IPS-15b (cell line): ENCODE results near the gene RALA.
"Not testable (repeated sequence)": the region's sequence is repeated elsewhere in the genome, so short reads cannot be mapped to it uniquely, and the experiment has no call there.

Source experiments
- H3K27me3 ChIP-seq: one replicate; pipeline ENCODE4 v1.6.1; 2013; ENCODE audit warnings: low read length; ENCODE audit not compliant: control insufficient read depth, insufficient read depth
- H3K36me3 ChIP-seq: one replicate; pipeline ENCODE4 v1.6.1; 2013; ENCODE audit warnings: low read length; ENCODE audit not compliant: control insufficient read depth, insufficient read depth
- H3K4me1 ChIP-seq: one replicate; pipeline ENCODE4 v1.6.1; 2013; ENCODE audit warnings: mild to moderate bottlenecking, low read length; ENCODE audit not compliant: control insufficient read depth, insufficient read depth
- H3K4me3 ChIP-seq: one replicate; pipeline ENCODE4 v1.5.1; 2013; ENCODE audit warnings: low read depth, low read length
- H3K9ac ChIP-seq: one replicate; pipeline ENCODE4 v1.6.1; 2013; ENCODE audit warnings: low read depth, mild to moderate bottlenecking, low read length
- H3K9me3 ChIP-seq: one replicate; pipeline ENCODE4 v1.6.1; 2013; ENCODE audit warnings: mild to moderate bottlenecking, low read length; ENCODE audit not compliant: control insufficient read depth, insufficient read depth

The RALA gene

GRCh38 chr7:39656415-39656814, 33.0 kb downstream of the RALA start:
- Histone ChIP-seq H3K9ac (no peak overlapping the region), H3K27me3 (no peaks in the 10 kb centered on the region), H3K4me1 (no peaks in the 10 kb centered on the region), H3K9me3 (no peaks in the 10 kb centered on the region), H3K4me3 (no peak overlapping the region), H3K36me3 (no peaks in the 10 kb centered on the region)

GRCh38 chr7:39659356-39660013, 36.1 kb downstream of the RALA start:
- H3K27me3 ChIP-seq = no peaks in the 10 kb centered on the region
- H3K9me3 ChIP-seq = no peaks in the 10 kb centered on the region
- no peak overlapping the region for H3K4me3 ChIP-seq
- no peaks in the 10 kb centered on the region for H3K36me3 ChIP-seq
- H3K9ac ChIP-seq = no peak overlapping the region
- H3K4me1 ChIP-seq = no peaks in the 10 kb centered on the region

- H3K36me3 ChIP-seq = no peaks in the 10 kb centered on the region
- no peak overlapping the region for H3K4me3 ChIP-seq
- no peaks in the 10 kb centered on the region for H3K9me3 ChIP-seq
- H3K4me1 ChIP-seq = peaks cover 10% of the 10 kb centered on the region
- H3K9ac ChIP-seq = no peak overlapping the region
- no peaks in the 10 kb centered on the region for H3K27me3 ChIP-seq
Measured at GRCh38 chr7:39661960-39662359, 38.6 kb downstream of the RALA start.

GRCh38 chr7:39663263-39663662, 39.9 kb downstream of the RALA start:
- no peaks in the 10 kb centered on the region for H3K9me3 ChIP-seq
- no peak overlapping the region for H3K4me3 ChIP-seq
- H3K9ac ChIP-seq = no peak overlapping the region
- no peaks in the 10 kb centered on the region for H3K36me3 ChIP-seq
- no peaks in the 10 kb centered on the region for H3K27me3 ChIP-seq
- H3K4me1 ChIP-seq = peaks cover 14% of the 10 kb centered on the region

GRCh38 chr7:39664057-39664456, 40.7 kb downstream of the RALA start:
- no peaks in the 10 kb centered on the region for H3K27me3 ChIP-seq
- no peaks in the 10 kb centered on the region for H3K36me3 ChIP-seq
- H3K4me3 ChIP-seq = no peak overlapping the region
- H3K9ac ChIP-seq = no peak overlapping the region
- H3K4me1 ChIP-seq = peaks cover 14% of the 10 kb centered on the region
- no peaks in the 10 kb centered on the region for H3K9me3 ChIP-seq

- Histone ChIP-seq H3K27me3 (no peaks in the 10 kb centered on the region), H3K9me3 (no peaks in the 10 kb centered on the region)
Measured at GRCh38 chr7:39664585-39664984, 41.2 kb downstream of the RALA start.

GRCh38 chr7:39666562-39666961, 43.2 kb downstream of the RALA start:
- no peaks in the 10 kb centered on the region for H3K36me3 ChIP-seq
- no peaks in the 10 kb centered on the region for H3K27me3 ChIP-seq
- no peak overlapping the region for H3K9ac ChIP-seq
- H3K4me3 ChIP-seq = no peak overlapping the region
- H3K9me3 ChIP-seq = no peaks in the 10 kb centered on the region
- H3K4me1 ChIP-seq = peaks cover 14% of the 10 kb centered on the region

More at GRCh38 chr7:39664585-39664984, 41.2 kb downstream of the RALA start:
- peaks cover 14% of the 10 kb centered on the region for H3K4me1 ChIP-seq
- H3K4me3 ChIP-seq = no peak overlapping the region
- no peak overlapping the region for H3K9ac ChIP-seq
- H3K36me3 ChIP-seq = no peaks in the 10 kb centered on the region

GRCh38 chr7:39667341-39667923, 44.1 kb downstream of the RALA start:
- H3K36me3 ChIP-seq = no peaks in the 10 kb centered on the region
- H3K9me3 ChIP-seq = no peaks in the 10 kb centered on the region
- H3K4me3 ChIP-seq = no peak overlapping the region
- no peak overlapping the region for H3K9ac ChIP-seq
- peaks cover 14% of the 10 kb centered on the region for H3K4me1 ChIP-seq
- H3K27me3 ChIP-seq = no peaks in the 10 kb centered on the region

- H3K9ac ChIP-seq, H3K27me3 ChIP-seq, H3K9me3 ChIP-seq: not testable (repeated sequence)
Measured at GRCh38 chr7:39668280-39668679, 44.9 kb downstream of the RALA start.

GRCh38 chr7:39670052-39670451, 46.7 kb downstream of the RALA start:
- Histone ChIP-seq H3K27me3 (no peaks in the 10 kb centered on the region), H3K9me3 (no peaks in the 10 kb centered on the region), H3K9ac (no peak overlapping the region), H3K4me3 (no peak overlapping the region), H3K4me1 (peaks cover 14% of the 10 kb centered on the region), H3K36me3 (no peaks in the 10 kb centered on the region)

More at GRCh38 chr7:39668280-39668679, 44.9 kb downstream of the RALA start:
- not testable (repeated sequence) for H3K4me3 ChIP-seq, H3K36me3 ChIP-seq
- H3K4me1 ChIP-seq = peaks cover 14% of the 10 kb centered on the region

- no peak overlapping the region for H3K4me3 ChIP-seq
- peaks cover 14% of the 10 kb centered on the region for H3K4me1 ChIP-seq
- H3K27me3 ChIP-seq = no peaks in the 10 kb centered on the region
- H3K36me3 ChIP-seq = no peaks in the 10 kb centered on the region
- no peaks in the 10 kb centered on the region for H3K9me3 ChIP-seq
- H3K9ac ChIP-seq = no peak overlapping the region
Measured at GRCh38 chr7:39670934-39671333, 47.6 kb downstream of the RALA start.

- no peaks in the 10 kb centered on the region for H3K36me3 ChIP-seq
- H3K4me3 ChIP-seq = no peak overlapping the region
- H3K4me1 ChIP-seq = peaks cover 3% of the 10 kb centered on the region
- no peak overlapping the region for H3K9ac ChIP-seq
- no peaks in the 10 kb centered on the region for H3K27me3 ChIP-seq
- no peaks in the 10 kb centered on the region for H3K9me3 ChIP-seq
Measured at GRCh38 chr7:39672176-39672575, 48.8 kb downstream of the RALA start.
